HUES64 (cell line): Measurements from ENCODE around the gene CPA1.

ENCODE experiments used
- H3K27ac ChIP-seq: 2 replicates; pipeline ENCODE4 v1.7.0; 2013; ENCODE audit warnings: low read depth, low read length, inconsistent platforms
- H3K27me3 ChIP-seq: 2 replicates; pipeline ENCODE4 v1.6.1; 2013; ENCODE audit warnings: mild to moderate bottlenecking, low read length; ENCODE audit not compliant: insufficient read depth
- H3K36me3 ChIP-seq: 2 replicates; pipeline ENCODE4 v1.6.1; 2013; ENCODE audit warnings: mild to moderate bottlenecking, low read length; ENCODE audit not compliant: insufficient read depth
- H3K4me1 ChIP-seq: 2 replicates; pipeline ENCODE4 v1.6.1; 2013; ENCODE audit warnings: mild to moderate bottlenecking, low read length, moderate library complexity; ENCODE audit not compliant: insufficient read depth
- H3K4me3 ChIP-seq: 2 replicates; pipeline ENCODE4 v1.5.1; 2013; ENCODE audit warnings: mild to moderate bottlenecking, low read length, moderate library complexity
- H3K9ac ChIP-seq: 2 replicates; pipeline ENCODE4 v1.6.1; 2013; ENCODE audit warnings: mild to moderate bottlenecking, low read depth, low read length
- H3K9me3 ChIP-seq: 2 replicates; pipeline ENCODE4 v1.6.1; 2013; ENCODE audit warnings: low read depth, low read length; ENCODE audit not compliant: insufficient read depth
- WGBS: fragments of 150-250, 120-280 bp; methylation state at CpG from one replicate; pipeline ENCODE4 v1.1.7; 2013; ENCODE audit warnings: missing lambda C conversion rate; 5-methylcytosine and 5-hydroxymethylcytosine counted together

The CPA1 gene

DNA sequence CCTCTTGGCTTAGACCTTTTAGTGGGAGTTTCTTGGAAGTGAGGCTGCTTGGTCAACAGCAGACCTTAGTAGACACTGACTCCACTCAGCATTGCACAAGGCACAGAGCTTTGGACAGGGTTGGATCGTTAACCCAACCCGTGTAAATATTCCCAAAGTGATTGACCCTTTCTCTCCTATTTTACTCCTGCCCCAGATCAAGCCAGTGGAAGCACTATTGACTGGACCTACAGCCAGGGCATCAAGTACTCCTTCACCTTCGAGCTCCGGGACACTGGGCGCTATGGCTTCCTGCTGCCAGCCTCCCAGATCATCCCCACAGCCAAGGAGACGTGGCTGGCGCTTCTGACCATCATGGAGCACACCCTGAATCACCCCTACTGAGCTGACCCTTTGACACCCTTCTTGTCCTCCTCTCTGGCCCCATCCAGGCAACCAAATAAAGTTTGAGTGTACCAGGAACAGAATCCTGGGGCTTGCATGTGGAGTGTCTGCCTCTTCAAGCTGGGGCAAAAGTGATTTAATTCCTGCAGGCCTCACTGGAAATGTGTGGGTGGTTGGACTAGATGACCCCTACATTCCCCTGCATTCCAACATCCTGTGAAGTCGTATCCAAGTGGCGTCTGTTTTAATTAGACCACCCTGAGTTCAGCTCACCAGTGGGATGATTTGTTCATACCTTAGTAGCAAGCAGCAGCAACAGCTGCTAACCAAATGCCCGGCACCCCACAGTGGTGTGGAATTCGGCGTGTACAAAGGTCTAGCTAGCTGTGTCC lies 7.5 kb downstream of the CPA1 start:
- Histone ChIP-seq H3K27ac (no peak overlapping the region), H3K4me3 (no peak overlapping the region), H3K27me3 (no peaks in the 10 kb centered on the region), H3K36me3 (no peaks in the 10 kb centered on the region), H3K9ac (no peak overlapping the region), H3K9me3 (peaks cover 3% of the 10 kb centered on the region; the same call in 1 of the 2 replicates), H3K4me1 (no peaks in the 10 kb centered on the region)
- WGBS = 93% methylated on average over 12 of the region's 12 CpGs

DNA sequence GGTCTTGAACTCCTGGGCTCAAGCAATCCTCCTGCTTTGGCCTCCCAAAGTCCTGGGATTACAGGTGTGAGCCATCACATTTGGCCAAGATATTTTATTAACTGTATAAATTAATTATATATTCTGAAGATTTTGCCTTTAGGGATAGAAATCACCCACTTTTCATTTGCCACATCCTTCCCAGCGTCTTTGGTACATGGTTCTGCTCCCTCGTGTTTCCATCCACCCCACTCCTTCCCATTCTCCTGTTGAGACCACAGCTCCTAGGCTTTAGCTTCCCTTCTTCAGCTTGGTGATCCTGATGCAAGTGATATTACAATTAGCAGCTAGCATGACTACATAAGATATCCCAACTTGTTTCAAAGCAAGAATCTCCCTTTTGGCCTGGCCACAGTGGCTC lies 8.4 kb downstream of the CPA1 start:
- Histone ChIP-seq H3K4me3 (no peak overlapping the region), H3K27me3 (no peaks in the 10 kb centered on the region), H3K9ac (no peak overlapping the region), H3K9me3 (peaks cover 3% of the 10 kb centered on the region; the same call in 1 of the 2 replicates), H3K4me1 (no peaks in the 10 kb centered on the region), H3K36me3 (no peaks in the 10 kb centered on the region), H3K27ac (no peak overlapping the region)
- 75% methylated on average over 2 of the region's 2 CpGs for WGBS

- peaks cover 3% of the 10 kb centered on the region; the same call in 1 of the 2 replicates for H3K9me3 ChIP-seq
- no peaks in the 10 kb centered on the region for H3K27me3 ChIP-seq
- no peak overlapping the region for H3K9ac ChIP-seq
- peaks cover 4% of the 10 kb centered on the region; the same call in 1 of the 2 replicates for H3K4me1 ChIP-seq
- no peaks in the 10 kb centered on the region for H3K36me3 ChIP-seq
- no peak overlapping the region for H3K4me3 ChIP-seq
- WGBS = 88% methylated on average over 1 of the region's 1 CpG
- H3K27ac ChIP-seq = no peak overlapping the region
Measured at GRCh38 chr7:130390486-130390885, 10.2 kb downstream of the CPA1 start.

GRCh38 chr7:130393101-130393561 lies 12.8 kb downstream of the CPA1 start:
- H3K4me3 ChIP-seq = no peak overlapping the region
- no peak overlapping the region for H3K27ac ChIP-seq
- 97% methylated on average over 2 of the region's 5 CpGs for WGBS

DNA sequence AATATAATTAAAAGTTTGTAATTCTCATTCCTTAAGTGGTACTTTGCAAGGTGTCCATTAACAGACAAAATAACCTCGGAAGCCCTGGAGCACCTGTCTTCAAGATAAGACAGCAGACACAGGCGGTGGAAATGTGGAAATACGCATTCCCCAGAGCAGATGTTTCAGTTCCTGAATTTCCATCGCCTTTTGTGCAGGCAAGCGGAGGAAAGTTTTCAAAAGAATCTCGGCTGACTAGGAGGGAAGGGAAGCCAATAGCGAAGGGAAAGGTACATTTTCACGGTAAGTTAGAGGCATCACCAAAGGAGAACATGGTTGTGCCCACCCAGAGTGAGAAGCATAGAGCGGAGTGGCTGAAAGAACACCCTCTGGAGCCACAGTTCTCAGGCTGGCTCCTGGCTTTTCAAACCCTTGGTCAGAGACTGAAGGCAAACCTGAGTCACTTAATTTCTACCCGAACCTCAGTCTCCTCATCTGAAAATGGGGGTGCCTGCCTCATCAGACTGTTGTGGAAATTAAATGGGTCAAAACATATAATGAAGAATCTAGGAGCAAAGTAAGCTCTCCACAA lies 13.6 kb downstream of the CPA1 start:
- peaks cover 8% of the 10 kb centered on the region; the same call in 1 of the 2 replicates for H3K4me1 ChIP-seq
- H3K27ac ChIP-seq = no peak overlapping the region
- WGBS = 93% methylated on average over 10 of the region's 10 CpGs
- H3K9ac ChIP-seq = no peak overlapping the region
- H3K27me3 ChIP-seq = no peaks in the 10 kb centered on the region
- H3K4me3 ChIP-seq = no peak overlapping the region
- no peaks in the 10 kb centered on the region for H3K9me3 ChIP-seq
- H3K36me3 ChIP-seq = no peaks in the 10 kb centered on the region

More at GRCh38 chr7:130393101-130393561, 12.8 kb downstream of the CPA1 start:
- Histone ChIP-seq H3K9ac (no peak overlapping the region), H3K27me3 (no peaks in the 10 kb centered on the region), H3K9me3 (peaks cover 3% of the 10 kb centered on the region; the same call in 1 of the 2 replicates), H3K36me3 (no peaks in the 10 kb centered on the region), H3K4me1 (peaks cover 8% of the 10 kb centered on the region; the same call in 1 of the 2 replicates)

DNA sequence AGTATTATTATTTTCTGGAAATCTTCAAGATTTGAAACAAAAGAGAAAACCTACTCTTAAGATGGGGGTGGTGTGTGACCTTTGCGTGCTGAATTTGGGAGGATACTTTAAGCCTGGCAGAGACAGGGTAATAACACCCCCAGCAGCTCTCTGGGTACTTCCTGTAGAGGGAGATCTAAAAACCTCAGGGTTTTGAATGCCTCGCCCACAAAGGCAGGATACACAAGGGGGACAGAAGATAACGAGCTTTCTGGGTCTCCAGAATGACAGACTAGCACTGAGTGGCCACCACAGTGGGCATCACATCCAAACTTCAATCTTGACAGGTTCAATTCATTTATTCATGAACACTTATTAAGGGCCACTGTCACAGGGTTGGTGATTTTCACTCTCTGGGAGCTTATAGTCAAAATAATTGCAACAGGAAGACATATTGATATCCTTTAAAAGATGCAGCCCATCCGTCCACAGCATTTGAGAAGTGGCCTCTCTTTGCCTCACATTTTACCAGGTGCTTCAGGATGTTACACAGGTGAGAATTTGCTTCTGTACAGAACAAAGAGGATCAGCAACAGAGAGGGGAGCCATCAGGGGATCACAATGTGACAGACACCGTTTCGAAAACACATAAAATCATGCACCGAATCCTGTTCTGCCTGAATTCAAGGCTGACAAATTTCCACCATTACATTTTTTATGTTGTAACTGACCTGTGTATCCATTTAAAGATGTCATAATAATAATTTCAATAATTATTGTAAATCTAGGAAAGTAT lies 14.3 kb downstream of the CPA1 start:
- Histone ChIP-seq H3K9ac (no peak overlapping the region), H3K36me3 (no peaks in the 10 kb centered on the region), H3K27me3 (no peaks in the 10 kb centered on the region), H3K4me1 (peaks cover 8% of the 10 kb centered on the region; the same call in 1 of the 2 replicates), H3K4me3 (no peak overlapping the region), H3K27ac (no peak overlapping the region), H3K9me3 (no peaks in the 10 kb centered on the region)
- WGBS = 92% methylated on average over 7 of the region's 7 CpGs

GRCh38 chr7:130395421-130395820 lies 15.1 kb downstream of the CPA1 start:
- Histone ChIP-seq H3K27me3 (no peaks in the 10 kb centered on the region), H3K9me3 (no peaks in the 10 kb centered on the region), H3K27ac (no peak overlapping the region), H3K4me3 (no peak overlapping the region), H3K9ac (no peak overlapping the region), H3K36me3 (no peaks in the 10 kb centered on the region), H3K4me1 (peaks cover 8% of the 10 kb centered on the region; the same call in 1 of the 2 replicates)
- 92% methylated on average over 4 of the region's 5 CpGs for WGBS

DNA sequence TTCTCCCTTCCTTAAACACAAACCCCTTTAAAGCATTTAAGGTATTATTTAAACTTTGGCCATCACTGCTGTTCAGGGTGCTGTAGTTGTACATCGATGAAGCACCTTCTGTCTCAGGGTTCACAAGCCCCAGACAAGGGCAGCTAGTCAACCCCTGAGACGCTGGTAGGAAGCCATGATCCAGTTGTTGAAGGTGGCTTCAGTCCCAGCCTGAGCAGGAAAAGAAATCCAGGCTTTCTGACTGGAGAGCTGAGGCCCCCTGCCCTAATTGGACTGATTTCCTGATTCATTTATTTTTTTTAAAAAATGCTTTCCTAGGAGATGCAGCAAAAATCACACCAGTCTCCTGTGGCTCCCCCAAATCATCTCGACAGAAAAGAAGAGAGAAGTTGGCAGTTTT lies 15.8 kb downstream of the CPA1 start:
- no peak overlapping the region for H3K4me3 ChIP-seq
- no peaks in the 10 kb centered on the region for H3K36me3 ChIP-seq
- 93% methylated on average over 3 of the region's 3 CpGs for WGBS
- peaks cover 8% of the 10 kb centered on the region; the same call in 1 of the 2 replicates for H3K4me1 ChIP-seq
- H3K27me3 ChIP-seq = no peaks in the 10 kb centered on the region
- H3K27ac ChIP-seq = no peak overlapping the region
- H3K9me3 ChIP-seq = no peaks in the 10 kb centered on the region
- H3K9ac ChIP-seq = no peak overlapping the region

DNA sequence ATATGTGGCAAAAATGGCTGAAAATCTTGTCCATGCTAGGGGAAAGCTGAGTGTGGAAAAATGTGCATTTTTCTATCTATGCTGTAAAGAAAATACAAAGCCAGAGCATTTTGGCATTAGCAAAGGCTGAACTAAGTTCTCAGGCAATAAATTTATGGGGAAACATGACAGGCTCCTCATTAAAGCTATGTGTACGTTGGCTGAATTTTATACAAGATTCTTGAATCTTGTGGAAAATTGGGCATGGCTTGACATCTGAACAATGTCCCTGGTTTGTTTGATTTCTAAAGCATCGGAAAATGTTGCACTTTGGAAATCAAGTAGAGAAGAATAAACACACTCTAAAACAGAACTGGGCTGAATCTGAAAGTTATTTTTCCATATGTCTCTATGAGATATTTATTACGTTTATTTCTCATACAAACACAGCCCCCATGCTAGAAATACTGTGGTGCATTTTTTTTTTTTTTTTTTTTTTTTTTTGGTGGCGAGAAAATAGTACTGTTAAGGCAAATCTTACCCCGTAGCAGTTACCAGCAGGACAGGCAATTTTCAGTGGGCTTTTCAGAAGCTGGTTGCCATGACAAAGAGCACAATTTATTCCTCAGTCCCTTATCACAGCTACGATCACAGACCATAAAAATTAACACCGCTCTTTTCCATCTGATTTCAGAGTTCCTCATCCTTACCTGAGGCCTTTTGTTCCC lies 16.9 kb downstream of the CPA1 start:
- WGBS = 92% methylated on average over 6 of the region's 7 CpGs
- Histone ChIP-seq H3K9ac (no peak overlapping the region), H3K27me3 (no peaks in the 10 kb centered on the region), H3K4me3 (no peak overlapping the region), H3K36me3 (0 out of 2 replicates have a peak, but pooled peaks cover 1% of the 10 kb centered on the region), H3K27ac (no peak overlapping the region), H3K4me1 (peaks cover 8% of the 10 kb centered on the region; the same call in 1 of the 2 replicates), H3K9me3 (no peaks in the 10 kb centered on the region)

DNA sequence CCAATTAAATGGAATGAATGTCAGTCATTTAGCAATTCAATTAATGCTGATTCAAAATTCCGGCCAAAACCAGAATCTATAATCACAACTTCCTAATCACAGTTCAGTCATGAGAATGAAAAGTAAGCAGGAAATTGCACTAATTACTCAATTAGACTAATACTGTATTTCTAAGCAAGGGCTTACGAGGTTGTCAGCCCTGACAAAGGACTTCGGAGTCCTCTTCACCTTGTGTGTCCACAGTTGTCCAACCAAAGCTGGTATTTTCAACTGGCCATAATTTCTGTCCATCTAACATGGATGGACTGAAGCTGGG lies 17.4 kb downstream of the CPA1 start:
- Histone ChIP-seq H3K9ac (no peak overlapping the region), H3K36me3 (0 out of 2 replicates have a peak, but pooled peaks cover 6% of the 10 kb centered on the region), H3K4me1 (peaks cover 8% of the 10 kb centered on the region; the same call in 1 of the 2 replicates), H3K4me3 (no peak overlapping the region), H3K27ac (no peak overlapping the region), H3K9me3 (no peaks in the 10 kb centered on the region), H3K27me3 (no peaks in the 10 kb centered on the region)
- WGBS = 91% methylated on average over 3 of the region's 3 CpGs
